ENCODE results near the gene RAB22A. TPM values are rescaled to one million over a fixed set of nuclear protein-coding genes. Genes with fewer than 3 reads are reported as not detected.

Gene RAB22A
- total RNA-seq, 1 experiment from 2014 or later = 9.9 TPM

DNA sequence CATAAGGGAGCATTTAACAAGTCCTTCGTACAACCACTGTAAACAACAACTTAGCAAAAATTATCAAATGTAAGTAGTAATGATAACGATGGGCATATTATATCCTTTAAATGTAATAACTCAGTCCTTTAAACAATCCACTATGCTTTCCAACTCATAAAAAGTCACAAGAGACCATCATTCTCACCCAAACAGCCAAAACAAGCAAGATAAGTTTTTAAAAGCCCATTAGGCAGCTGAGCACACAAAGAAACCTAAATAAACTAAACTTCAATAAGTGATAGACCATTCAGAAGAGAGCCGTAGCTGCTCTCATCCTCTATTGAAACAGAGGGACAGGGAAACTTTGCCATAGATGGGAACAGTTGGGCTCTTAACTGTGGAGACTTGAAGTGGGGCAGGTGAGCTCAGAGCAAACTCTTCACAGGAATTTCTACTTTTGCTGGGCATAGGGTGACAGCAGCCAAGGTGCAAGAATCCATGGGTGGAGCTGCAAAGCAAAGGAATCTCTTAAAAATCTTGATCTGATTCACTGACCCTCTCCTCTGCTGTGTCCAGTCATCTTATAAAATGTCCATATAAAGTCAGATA, 22.5 kb downstream of the RAB22A start:
- Histone ChIP-seq H2AFZ (ENCODE audit: low read depth, low read length, poor library complexity, severe bottlenecking) (no peak overlapping the region), H3K9ac (ENCODE audit: low read length) (no peak overlapping the region), H3K27ac (ENCODE audit: low read depth, low read length) (no peak overlapping the region), H3K36me3 (ENCODE audit: control insufficient read depth in 1 of 2, insufficient read depth in 2 of 2, low read length in 2 of 2) (no peaks in the 10 kb centered on the region; a peak in 1 of 4 replicates), H3K79me2 (ENCODE audit: insufficient read depth, low read length) (peaks cover 41% of the 10 kb centered on the region), H3K9me3 (ENCODE audit: control insufficient read depth in 1 of 2, insufficient read depth in 1 of 2, low read depth in 1 of 2, low read length in 2 of 2) (no peaks in the 10 kb centered on the region), H3K9me2 (ENCODE audit: insufficient read depth) (no peaks in the 10 kb centered on the region), H3K4me2 (ENCODE audit: low read length) (no peak overlapping the region), H3K4me3 (replicated peaks in 1 of 2; ENCODE audit: low read depth in 1 of 2, low read length in 2 of 2) (no peak overlapping the region), H4K20me1 (ENCODE audit: insufficient read depth) (no peaks in the 10 kb centered on the region), H3K27me3 (ENCODE audit: insufficient read depth, low read length) (no peaks in the 10 kb centered on the region), H3K4me1 (ENCODE audit: control insufficient read depth in 1 of 2, insufficient read depth in 2 of 2, low read length in 2 of 2) (no peaks in the 10 kb centered on the region)
- ChIA-PET RAD21 (ENCODE audit: low non-redundant PET in 1 of 2, low total read pairs in 2 of 2, uncharacterized antibody in 2 of 2, unreplicated experiment in 2 of 2) (no interaction called here), CTCF (no interaction called here), POLR2A (no interaction called here)
- ATAC-seq (no peak), DNase-seq (ENCODE audit: low read depth, low spot score) (no peak)
- BruUV-seq (replicated peaks) = no TSS peak
- no peak for TF ChIP-seq YY1 (IDR thresholded peaks at IDR 0.05; ENCODE audit: extremely low read depth, insufficient replicate concordance, low read depth, low read length)
- no peak for TF ChIP-seq SIN3A (IDR thresholded peaks at IDR 0.05; ENCODE audit: low read depth)
- TF ChIP-seq CBX3 (IDR thresholded peaks at IDR 0.05; ENCODE audit: low read depth) = no peak
- no peak for TF ChIP-seq EGR1 (IDR thresholded peaks at IDR 0.05; ENCODE audit: low read depth)
- TF ChIP-seq ELF1 (IDR thresholded peaks at IDR 0.05; ENCODE audit: borderline replicate concordance, low read depth) = no peak
- no peak for TF ChIP-seq TCF7L2 (IDR thresholded peaks at IDR 0.05; ENCODE audit: borderline replicate concordance, extremely low read depth, insufficient read depth, insufficient read length)
- TF ChIP-seq RAD21 (IDR thresholded peaks at IDR 0.05; ENCODE audit: low read depth) = no peak
- TF ChIP-seq, protein P1, sequence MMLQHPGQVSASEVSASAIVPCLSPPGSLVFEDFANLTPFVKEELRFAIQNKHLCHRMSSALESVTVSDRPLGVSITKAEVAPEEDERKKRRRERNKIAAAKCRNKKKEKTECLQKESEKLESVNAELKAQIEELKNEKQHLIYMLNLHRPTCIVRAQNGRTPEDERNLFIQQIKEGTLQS (IDR thresholded peaks at IDR 0.05) = no peak
- TF ChIP-seq, protein P2, sequence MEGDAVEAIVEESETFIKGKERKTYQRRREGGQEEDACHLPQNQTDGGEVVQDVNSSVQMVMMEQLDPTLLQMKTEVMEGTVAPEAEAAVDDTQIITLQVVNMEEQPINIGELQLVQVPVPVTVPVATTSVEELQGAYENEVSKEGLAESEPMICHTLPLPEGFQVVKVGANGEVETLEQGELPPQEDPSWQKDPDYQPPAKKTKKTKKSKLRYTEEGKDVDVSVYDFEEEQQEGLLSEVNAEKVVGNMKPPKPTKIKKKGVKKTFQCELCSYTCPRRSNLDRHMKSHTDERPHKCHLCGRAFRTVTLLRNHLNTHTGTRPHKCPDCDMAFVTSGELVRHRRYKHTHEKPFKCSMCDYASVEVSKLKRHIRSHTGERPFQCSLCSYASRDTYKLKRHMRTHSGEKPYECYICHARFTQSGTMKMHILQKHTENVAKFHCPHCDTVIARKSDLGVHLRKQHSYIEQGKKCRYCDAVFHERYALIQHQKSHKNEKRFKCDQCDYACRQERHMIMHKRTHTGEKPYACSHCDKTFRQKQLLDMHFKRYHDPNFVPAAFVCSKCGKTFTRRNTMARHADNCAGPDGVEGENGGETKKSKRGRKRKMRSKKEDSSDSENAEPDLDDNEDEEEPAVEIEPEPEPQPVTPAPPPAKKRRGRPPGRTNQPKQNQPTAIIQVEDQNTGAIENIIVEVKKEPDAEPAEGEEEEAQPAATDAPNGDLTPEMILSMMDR (IDR thresholded peaks at IDR 0.05 in 2 of 3, conservative IDR thresholded peaks at IDR 0.05 in 1 of 3; ENCODE audit: borderline replicate concordance in 1 of 3, insufficient read depth in 1 of 3, low read depth in 2 of 3, low read length in 2 of 3) = no peak
- no peak for TF ChIP-seq EZH2 (IDR thresholded peaks at IDR 0.05)
- TF ChIP-seq EZH2phosphoT487 (IDR thresholded peaks at IDR 0.05; ENCODE audit: borderline replicate concordance) = no peak
- TF ChIP-seq, protein P3, sequence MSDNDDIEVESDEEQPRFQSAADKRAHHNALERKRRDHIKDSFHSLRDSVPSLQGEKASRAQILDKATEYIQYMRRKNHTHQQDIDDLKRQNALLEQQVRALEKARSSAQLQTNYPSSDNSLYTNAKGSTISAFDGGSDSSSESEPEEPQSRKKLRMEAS (IDR thresholded peaks at IDR 0.05) = no peak
- intact Hi-C loops (cut with micrococcal nuclease) = no loop called here

Measured in HCT116 (cell line).